ENCODE results near the gene GRK1.

The GRK1 gene

GRCh38 chr13:113657851-113658741 lies 8.9 kb upstream of the GRK1 start, which contains the start of gene ATP4B:
Gene ATP4B, minus strand, starts transcription at chr13:113658198. Its CDS starts 54 bp downstream, at chr13:113658144.
- TF ChIP-seq CTCF (IDR thresholded peaks at IDR 0.05) = no peak
- DNase-seq = no peak
- H3K4me1 Mint-ChIP-seq = peaks cover 27% of the 10 kb centered on the region
- H3K9me3 Mint-ChIP-seq = peaks cover 20% of the 10 kb centered on the region
- H3K4me3 Mint-ChIP-seq = no peak within 1 kb of the TSS
- H3K36me3 Mint-ChIP-seq (ENCODE audit: low read depth) = peaks cover 7% of the 10 kb centered on the region
- H3K27ac Mint-ChIP-seq = no peak within 1 kb of the TSS
- peaks cover 16% of the 10 kb centered on the region for H3K27me3 Mint-ChIP-seq (ENCODE audit: low read depth, poor library complexity)

GRCh38 chr13:113658836-113659235 lies 8.2 kb upstream of the GRK1 start:
- Mint-ChIP-seq H3K27ac (no peak overlapping the region), H3K36me3 (ENCODE audit: low read depth) (peaks cover 7% of the 10 kb centered on the region), H3K27me3 (ENCODE audit: low read depth, poor library complexity) (peaks cover 16% of the 10 kb centered on the region), H3K9me3 (peaks cover 23% of the 10 kb centered on the region), H3K4me1 (peaks cover 25% of the 10 kb centered on the region), H3K4me3 (no peak overlapping the region)
- no peak for TF ChIP-seq CTCF (IDR thresholded peaks at IDR 0.05)
- DNase-seq = no peak

GRCh38 chr13:113659337-113659736 lies 7.7 kb upstream of the GRK1 start:
- Mint-ChIP-seq H3K27me3 (ENCODE audit: low read depth, poor library complexity) (peaks cover 16% of the 10 kb centered on the region), H3K36me3 (ENCODE audit: low read depth) (peaks cover 7% of the 10 kb centered on the region), H3K9me3 (peaks cover 23% of the 10 kb centered on the region), H3K4me3 (no peak overlapping the region), H3K27ac (no peak overlapping the region), H3K4me1 (peaks cover 20% of the 10 kb centered on the region)
- no peak for DNase-seq
- TF ChIP-seq CTCF (IDR thresholded peaks at IDR 0.05) = no peak

GRCh38 chr13:113660066-113660465 lies 7.0 kb upstream of the GRK1 start:
- no peak for TF ChIP-seq CTCF (IDR thresholded peaks at IDR 0.05)
- H3K4me1 Mint-ChIP-seq = peaks cover 16% of the 10 kb centered on the region
- H3K9me3 Mint-ChIP-seq = peaks cover 23% of the 10 kb centered on the region
- no peak overlapping the region for H3K27ac Mint-ChIP-seq
- H3K4me3 Mint-ChIP-seq = no peak overlapping the region
- H3K27me3 Mint-ChIP-seq (ENCODE audit: low read depth, poor library complexity) = peaks cover 16% of the 10 kb centered on the region
- no peak for DNase-seq
- H3K36me3 Mint-ChIP-seq (ENCODE audit: low read depth) = peaks cover 7% of the 10 kb centered on the region

GRCh38 chr13:113661509-113661908 lies 5.5 kb upstream of the GRK1 start:
- DNase-seq = no peak
- H3K9me3 Mint-ChIP-seq = peaks cover 23% of the 10 kb centered on the region
- H3K4me3 Mint-ChIP-seq = no peak overlapping the region
- no peak for TF ChIP-seq CTCF (IDR thresholded peaks at IDR 0.05)
- H3K4me1 Mint-ChIP-seq = peaks cover 3% of the 10 kb centered on the region
- H3K36me3 Mint-ChIP-seq (ENCODE audit: low read depth) = peaks cover 7% of the 10 kb centered on the region
- no peak overlapping the region for H3K27ac Mint-ChIP-seq
- H3K27me3 Mint-ChIP-seq (ENCODE audit: low read depth, poor library complexity) = peaks cover 15% of the 10 kb centered on the region

- Mint-ChIP-seq H3K4me3 (no peak overlapping the region), H3K4me1 (peaks cover 8% of the 10 kb centered on the region), H3K27ac (no peak overlapping the region), H3K9me3 (peaks cover 23% of the 10 kb centered on the region), H3K36me3 (ENCODE audit: low read depth) (peaks cover 7% of the 10 kb centered on the region), H3K27me3 (ENCODE audit: low read depth, poor library complexity) (peaks cover 13% of the 10 kb centered on the region)
- TF ChIP-seq CTCF (IDR thresholded peaks at IDR 0.05) = no peak
- DNase-seq = no peak
Observed at GRCh38 chr13:113663934-113664333, 3.1 kb upstream of the GRK1 start.
